Thyroid gland (tissue), 4 donors: Measurements from ENCODE around the gene SAMD13.

Source experiments
- POLR2A ChIP-seq, 2 donors: fragments of 450-650 bp; IDR thresholded peaks; one replicate each; pipeline ENCODE4 v1.6.1; 2017; ENCODE audit warnings: antibody characterized with exemption in 2 of 2, mild to moderate bottlenecking in 2 of 2, moderate library complexity in 1 of 2
- TF ChIP-seq, protein P1 (sequence below), 6 experiments: fragments of 200-600 bp in 3 of 6; fragments of 450-650 bp in 3 of 6; sonication (generic) in 3 of 6; IDR thresholded peaks; one replicate each; pipeline ENCODE4 v1.5.1; 2016 to 2019; ENCODE audit warnings: antibody characterized with exemption in 6 of 6, mild to moderate bottlenecking in 2 of 6, inconsistent platforms in 1 of 6, moderate library complexity in 1 of 6

DNA sequence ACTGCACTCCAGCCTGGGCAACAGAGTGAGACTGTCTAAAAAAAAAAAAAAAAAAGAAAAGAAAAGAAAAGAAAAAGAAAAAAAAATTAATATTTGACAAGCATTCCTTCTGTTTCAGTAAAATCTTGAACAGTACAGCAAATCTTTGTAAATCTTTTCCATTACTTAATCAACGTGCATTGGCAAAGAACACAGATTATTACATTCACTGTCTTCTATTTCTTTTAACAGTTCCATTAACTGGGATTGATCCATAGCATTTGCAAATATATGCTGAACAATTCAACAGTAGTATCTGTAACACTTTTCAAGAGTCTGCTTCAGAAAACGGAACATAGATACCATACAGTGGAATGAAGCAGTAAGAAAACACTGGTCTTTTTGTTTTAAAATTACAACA is 9.8 kb downstream of the SAMD13 start:
- TF ChIP-seq, protein P1, sequence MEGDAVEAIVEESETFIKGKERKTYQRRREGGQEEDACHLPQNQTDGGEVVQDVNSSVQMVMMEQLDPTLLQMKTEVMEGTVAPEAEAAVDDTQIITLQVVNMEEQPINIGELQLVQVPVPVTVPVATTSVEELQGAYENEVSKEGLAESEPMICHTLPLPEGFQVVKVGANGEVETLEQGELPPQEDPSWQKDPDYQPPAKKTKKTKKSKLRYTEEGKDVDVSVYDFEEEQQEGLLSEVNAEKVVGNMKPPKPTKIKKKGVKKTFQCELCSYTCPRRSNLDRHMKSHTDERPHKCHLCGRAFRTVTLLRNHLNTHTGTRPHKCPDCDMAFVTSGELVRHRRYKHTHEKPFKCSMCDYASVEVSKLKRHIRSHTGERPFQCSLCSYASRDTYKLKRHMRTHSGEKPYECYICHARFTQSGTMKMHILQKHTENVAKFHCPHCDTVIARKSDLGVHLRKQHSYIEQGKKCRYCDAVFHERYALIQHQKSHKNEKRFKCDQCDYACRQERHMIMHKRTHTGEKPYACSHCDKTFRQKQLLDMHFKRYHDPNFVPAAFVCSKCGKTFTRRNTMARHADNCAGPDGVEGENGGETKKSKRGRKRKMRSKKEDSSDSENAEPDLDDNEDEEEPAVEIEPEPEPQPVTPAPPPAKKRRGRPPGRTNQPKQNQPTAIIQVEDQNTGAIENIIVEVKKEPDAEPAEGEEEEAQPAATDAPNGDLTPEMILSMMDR (IDR thresholded peaks at IDR 0.05): no peak
- no peak for TF ChIP-seq POLR2A (IDR thresholded peaks at IDR 0.05)
